Right lobe of liver (tissue), 6 donors: Measurements from ENCODE around the gene IFNA13. TPM values are rescaled to one million over a fixed set of nuclear protein-coding genes. Genes with fewer than 3 reads are reported as not detected.

ENCODE experiments used
- ATAC-seq, 4 donors: fragments of 200-7000 bp; cut with Tn5 transposase; one replicate each; pipeline ENCODE4 v1.9.1; 2020; ENCODE audit warnings: mild to moderate bottlenecking in 4 of 4, moderate library complexity in 4 of 4
- DNase-seq, 3 donors: peaks; one replicate each; pipeline ENCODE4 v3.0.0-alpha.2; 2020
- H3K27ac ChIP-seq, 3 donors: fragments of 200-600 bp; one replicate each; pipeline ENCODE4 v1.8.0; 2022
- H3K27me3 ChIP-seq, 2 donors: fragments of 200-600 bp; one replicate each; pipeline ENCODE4 v1.8.0; 2022
- H3K36me3 ChIP-seq, 4 donors: fragments of 200-600 bp; sonication (generic) in 1 of 4; one replicate each; pipeline versions ENCODE4 v1.5.1 to v1.8.0; 2017 to 2022; ENCODE audit warnings: control low read depth in 1 of 4
- H3K4me1 ChIP-seq, 4 donors: fragments of 200-600 bp; sonication (generic) in 1 of 4; one replicate each; pipeline versions ENCODE4 v1.5.1 to v1.8.0; 2017 to 2022; ENCODE audit warnings: control low read depth in 1 of 4
- H3K4me3 ChIP-seq, 3 donors: fragments of 200-600 bp; one replicate each; pipeline ENCODE4 v1.8.0; 2022
- H3K9me3 ChIP-seq, 4 donors: fragments of 200-600 bp; sonication (generic) in 1 of 4; one replicate each; pipeline versions ENCODE4 v1.5.1 to v1.8.0; 2017 to 2022; ENCODE audit warnings: control low read depth in 1 of 4
- CTCF ChIP-seq, 4 donors: fragments of 200-600 bp in 3 of 4; fragments of 450-650 bp in 1 of 4; IDR thresholded peaks; one replicate each; pipeline versions ENCODE4 v1.5.1 to v1.8.0; 2016 to 2022; ENCODE audit warnings: antibody characterized with exemption in 4 of 4, mild to moderate bottlenecking in 2 of 4
- POLR2A ChIP-seq: fragments of 450-650 bp; IDR thresholded peaks from one replicate; pipeline ENCODE4 v1.6.1; 2017; ENCODE audit warnings: antibody characterized with exemption, mild to moderate bottlenecking
- WGBS: methylation state at CpG from one replicate; pipeline ENCODE4 v1.1.6; 2018; ENCODE audit warnings: low coverage, low lambda C conversion rate; ENCODE audit not compliant: insufficient coverage; ENCODE audit errors: missing lambda C conversion rate; 5-methylcytosine and 5-hydroxymethylcytosine counted together
- intact Hi-C, 2 donors: fragments of 100-400 bp; cut with DNase I; formaldehyde crosslinking; loops; one replicate each; pipeline versions ENCODE4 v1.11.2 to v1.14.1; 2022
- total RNA-seq, 6 experiments: library from RNA; depleted of rRNA in 2 of 6; stranded (reverse); fragments of >200 nt in 2 of 6; fragmentation: NEBNext Ultra II Directional in 3 of 6; extraction: Animal tissue kit (Norgen Biotek cat#: 25700) in 3 of 6; gene quantifications; one replicate each; pipeline versions ENCODE4 v1.1.0 to v1.2.4, GENCODE V29; 2016 to 2023
- donor health status: DM: no; HTN: yes; CAD: no.
- donor health status: DM: no; HTN: no; CAD: no.
- donor health status: DM: no; HTN: no; CAD: no.
- donor health status: DM: no; HTN: yes; CAD: no.
- donor health status: DM: no; HTN: yes; CAD: no.

The IFNA13 gene
- total RNA-seq, 6 experiments from 2014 or later = not detected

- Histone ChIP-seq H3K27ac (no peak overlapping the region), H3K4me1 (no peaks in the 10 kb centered on the region), H3K9me3 (no peaks in the 10 kb centered on the region), H3K4me3 (no peak overlapping the region), H3K36me3 (no peaks in the 10 kb centered on the region), H3K27me3 (no peaks in the 10 kb centered on the region)
- intact Hi-C loops = no loop called here
- TF ChIP-seq POLR2A = no peak
- no peak for TF ChIP-seq CTCF (IDR thresholded peaks at IDR 0.05)
- ATAC-seq = no peak
- 51% methylated on average over 4 of the region's 4 CpGs for WGBS
- DNase-seq = no peak
These were observed 45.3 kb upstream of the IFNA13 start for GRCh38 chr9:21413151-21413550.

- ATAC-seq (no peak), DNase-seq (no peak)
- no peak for TF ChIP-seq CTCF (IDR thresholded peaks at IDR 0.05)
- TF ChIP-seq POLR2A = no peak
- Histone ChIP-seq H3K9me3 (no peaks in the 10 kb centered on the region), H3K27me3 (no peaks in the 10 kb centered on the region), H3K4me3 (no peak overlapping the region), H3K4me1 (no peaks in the 10 kb centered on the region), H3K36me3 (no peaks in the 10 kb centered on the region), H3K27ac (no peak overlapping the region)
- intact Hi-C loops = no loop called here
These were observed 44.2 kb upstream of the IFNA13 start for GRCh38 chr9:21412107-21412506.

GRCh38 chr9:21408817-21409216 is 41.0 kb upstream of the IFNA13 start, which contains the start of gene IFNA8:
Gene IFNA8 (plus strand): TSS chr9:21409117. CDS start chr9:21409177, 60 bp downstream.
- no peaks in the 10 kb centered on the region for H3K36me3 ChIP-seq
- H3K27me3 ChIP-seq = no peaks in the 10 kb centered on the region
- H3K9me3 ChIP-seq = no peaks in the 10 kb centered on the region
- TF ChIP-seq POLR2A (no peak), CTCF (IDR thresholded peaks at IDR 0.05) (no peak)
- intact Hi-C loops = no loop called here
- no peak within 1 kb of the TSS for H3K27ac ChIP-seq
- H3K4me1 ChIP-seq = no peaks in the 10 kb centered on the region
- WGBS = 71% methylated on average over 1 of the region's 1 CpG
- DNase-seq (no peak), ATAC-seq (no peak)
- H3K4me3 ChIP-seq = no peak within 1 kb of the TSS

- WGBS = 43% methylated on average over 3 of the region's 3 CpGs
- H3K27ac ChIP-seq = no peak overlapping the region
These were observed 36.3 kb upstream of the IFNA13 start for GRCh38 chr9:21404146-21404545.

More at GRCh38 chr9:21404146-21404545, 36.3 kb upstream of the IFNA13 start:
- Histone ChIP-seq H3K4me3 (no peak overlapping the region), H3K36me3 (no peaks in the 10 kb centered on the region), H3K4me1 (peaks cover 0 to 8% (median 0%) of the 10 kb centered on the region in 4 donors), H3K27me3 (peaks cover 0 to 11% of the 10 kb centered on the region in 2 donors), H3K9me3 (no peaks in the 10 kb centered on the region)
- intact Hi-C loops = no loop called here
- no peak for TF ChIP-seq CTCF (IDR thresholded peaks at IDR 0.05)
- TF ChIP-seq POLR2A = no peak
- no peak for DNase-seq
- ATAC-seq = no peak
